GM18517 (cell line): Measurements from ENCODE around the gene MRTO4.
"Not testable (repeated sequence)": the region's sequence is repeated elsewhere in the genome, so short reads cannot be mapped to it uniquely, and the experiment has no call there.

Experiments
- ATAC-seq: cut with Tn5 transposase; IDR thresholded peaks from one replicate; pipeline ENCODE4 v1.9.1; 2021; ENCODE audit warnings: mild to moderate bottlenecking, moderate library complexity; ENCODE audit not compliant: unreplicated experiment

MRTO4 gene

DNA sequence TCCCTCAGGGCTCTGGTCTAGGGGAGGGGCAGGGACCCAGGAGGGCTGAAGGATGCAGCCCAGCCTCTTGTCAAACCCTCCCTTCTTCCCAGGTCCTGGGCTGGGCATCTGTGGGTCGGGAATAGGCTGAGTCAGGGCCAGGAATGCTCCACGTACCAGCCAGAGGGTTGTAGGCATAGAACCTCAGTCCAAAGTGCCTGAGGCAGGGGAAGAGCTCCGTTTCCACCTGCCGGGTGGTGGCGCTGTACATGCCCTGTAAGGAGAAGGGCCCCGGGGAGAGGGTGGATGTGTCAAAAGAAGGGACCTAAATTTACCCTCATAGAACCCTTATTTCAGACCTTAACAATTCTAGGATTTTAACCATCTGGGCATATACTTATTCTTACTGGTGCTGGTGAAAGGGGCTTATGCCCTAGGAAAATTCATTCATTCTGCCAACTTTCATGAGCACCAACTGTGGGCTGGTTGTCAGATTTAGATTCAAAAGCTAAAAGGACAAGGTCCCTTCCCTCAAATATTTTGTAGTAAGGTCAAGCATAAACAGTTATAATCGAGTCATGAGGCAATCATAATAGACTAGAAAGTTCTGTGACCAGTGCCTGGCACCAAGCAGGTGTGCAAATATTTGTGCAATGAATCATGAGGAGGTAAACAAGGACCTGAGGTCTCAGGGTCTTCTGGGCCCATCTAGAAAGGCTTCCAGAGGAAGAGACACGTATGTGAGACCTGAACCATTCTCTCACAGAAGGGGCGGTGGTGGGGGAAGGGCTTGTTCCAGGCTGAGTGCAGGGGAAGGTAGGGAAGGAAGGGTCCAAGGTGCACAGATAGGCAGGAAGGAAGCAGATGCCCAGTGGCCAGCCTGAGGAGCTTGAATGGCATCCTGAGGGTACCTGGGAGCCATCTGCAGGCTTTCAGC is 18.1 kb downstream of the MRTO4 start:
- ATAC-seq, result not testable (repeated sequence)

- ATAC-seq, result not testable (repeated sequence)
Measured at GRCh38 chr1:19270343-19270730, 18.7 kb downstream of the MRTO4 start.

DNA sequence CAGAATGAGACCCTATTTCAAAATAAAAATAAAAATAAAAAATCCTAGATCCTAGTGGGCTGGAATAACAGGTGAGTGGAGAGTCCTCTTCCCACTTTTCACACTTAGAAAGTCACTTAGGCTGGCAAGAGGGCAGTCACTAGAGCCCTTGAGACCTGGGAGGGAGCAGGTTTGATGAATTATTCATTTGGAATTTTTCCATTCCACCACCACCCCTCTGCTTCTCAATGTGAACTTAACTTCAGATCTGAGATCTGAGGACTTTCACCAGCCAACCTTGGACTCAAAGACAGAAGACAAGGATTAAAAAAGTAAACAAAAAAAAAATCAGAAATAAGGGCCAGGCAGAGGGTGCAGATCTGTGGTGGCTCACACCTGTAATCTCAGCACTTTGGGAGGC is 20.5 kb downstream of the MRTO4 start:
- ATAC-seq, result no peak

DNA sequence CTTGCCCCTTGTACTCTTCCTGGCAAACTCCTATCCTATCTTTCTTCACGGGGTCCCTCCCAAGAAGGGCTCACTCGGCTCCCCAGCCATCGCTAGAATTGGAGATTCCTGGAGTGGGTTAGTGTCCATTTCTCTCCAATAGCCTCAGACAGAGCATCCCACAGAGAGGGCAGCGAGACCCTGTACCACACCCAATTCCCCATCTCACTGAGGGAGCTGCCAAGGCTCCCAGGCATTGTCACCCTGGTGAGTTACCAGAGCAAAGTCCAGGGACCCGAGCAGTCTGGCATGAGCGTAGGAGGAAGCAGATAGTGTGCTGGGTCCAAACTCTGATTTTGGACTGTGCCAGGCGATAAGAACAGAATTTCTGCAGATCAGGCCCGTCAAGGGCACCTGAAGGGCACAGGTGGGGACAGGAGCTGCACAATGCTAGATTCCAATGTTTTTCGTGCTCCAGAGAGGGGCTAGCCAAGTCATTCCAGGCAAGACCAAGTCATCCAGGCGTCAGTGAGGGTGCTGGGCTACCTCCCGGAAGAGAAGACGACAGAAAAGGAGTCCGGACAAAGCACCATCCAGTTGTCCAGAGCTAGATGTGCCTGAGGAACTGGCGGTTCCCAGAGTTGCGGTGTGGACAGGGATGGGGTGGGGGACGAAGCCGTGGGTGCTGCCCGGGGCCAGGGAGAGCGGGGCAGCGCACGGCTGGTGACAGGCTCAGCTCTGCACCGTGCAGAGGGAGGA is 21.7 kb downstream of the MRTO4 start:
- ATAC-seq, result no peak

DNA sequence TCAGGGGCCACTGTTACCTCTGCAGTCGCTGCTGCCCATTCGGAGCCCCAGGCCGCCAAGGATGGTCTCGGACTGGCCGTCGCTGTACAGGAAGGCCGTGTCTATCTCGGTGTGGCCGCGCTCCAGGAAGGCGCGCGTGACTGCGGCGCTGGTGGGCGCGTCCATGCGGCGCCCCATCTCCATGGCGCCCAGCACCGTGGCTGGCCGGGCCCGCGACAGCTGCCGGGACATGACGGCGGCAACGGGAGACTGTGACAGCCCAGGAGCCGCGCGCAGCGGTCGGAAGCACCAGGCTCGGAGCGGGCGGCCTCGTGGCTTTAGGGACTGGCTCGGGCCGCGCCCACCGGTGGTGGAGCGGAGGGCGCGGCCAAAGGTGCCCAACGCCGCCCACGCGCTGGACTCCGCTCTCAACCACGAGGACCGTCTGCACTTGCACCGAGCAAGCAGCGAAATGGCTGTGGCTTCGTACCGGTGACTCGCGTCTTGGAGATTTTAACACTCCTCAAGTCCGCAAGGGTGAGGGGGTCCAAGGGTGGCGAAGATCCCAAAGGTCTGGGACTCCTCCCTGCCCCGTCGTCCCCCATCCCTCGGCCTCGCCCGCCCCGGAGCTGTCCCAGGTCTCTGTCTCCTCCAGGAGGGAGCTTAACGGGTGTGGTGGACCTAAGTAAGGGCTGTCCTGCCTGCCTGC is 22.4 kb downstream of the MRTO4 start:
- not testable (repeated sequence) for ATAC-seq

- ATAC-seq, result no peak
Measured at GRCh38 chr1:19274636-19275035, 23.0 kb downstream of the MRTO4 start.

DNA sequence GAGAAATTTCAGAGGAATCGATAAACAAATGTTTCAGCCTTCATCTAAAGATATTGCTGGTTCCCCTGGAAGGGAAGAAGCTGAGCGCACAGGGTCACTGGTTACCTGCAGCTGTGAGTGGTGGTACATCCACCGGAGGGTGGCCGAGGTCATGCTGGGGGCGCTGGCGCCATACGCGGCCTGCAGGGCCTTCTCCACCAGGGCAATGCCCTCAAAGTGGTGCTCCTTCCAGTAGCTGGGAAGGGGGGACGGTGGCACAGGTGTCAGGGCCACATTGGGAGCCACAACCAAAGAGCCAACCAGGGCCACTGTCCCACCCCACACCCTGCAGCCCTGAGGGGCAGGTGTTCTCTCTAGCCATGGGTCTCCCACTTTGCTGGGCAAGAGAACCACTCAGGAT is 32.3 kb downstream of the MRTO4 start:
- no peak for ATAC-seq

DNA sequence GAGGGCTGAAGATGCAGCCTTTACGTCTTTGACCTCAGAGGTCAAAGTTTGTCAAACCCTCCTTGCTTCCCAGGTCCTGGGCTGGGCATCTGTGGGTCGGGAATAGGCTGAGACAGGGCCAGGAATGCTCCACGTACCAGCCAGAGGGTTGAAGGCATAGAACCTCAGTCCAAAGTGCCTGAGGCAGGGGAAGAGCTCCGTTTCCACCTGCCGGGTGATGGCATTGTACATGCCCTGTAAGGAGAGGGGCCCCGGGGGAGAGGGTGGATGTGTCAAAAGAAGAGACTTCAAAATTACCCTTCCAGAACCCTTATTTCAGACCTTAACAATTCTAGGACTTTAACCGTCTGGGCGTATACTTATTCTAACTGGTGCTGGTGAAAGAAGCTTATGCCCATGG is 33.3 kb downstream of the MRTO4 start:
- no peak for ATAC-seq

GRCh38 chr1:19285366-19285765 is 33.8 kb downstream of the MRTO4 start:
- not testable (repeated sequence) for ATAC-seq

- not testable (repeated sequence) for ATAC-seq
Measured at GRCh38 chr1:19285807-19286206, 34.2 kb downstream of the MRTO4 start.

DNA sequence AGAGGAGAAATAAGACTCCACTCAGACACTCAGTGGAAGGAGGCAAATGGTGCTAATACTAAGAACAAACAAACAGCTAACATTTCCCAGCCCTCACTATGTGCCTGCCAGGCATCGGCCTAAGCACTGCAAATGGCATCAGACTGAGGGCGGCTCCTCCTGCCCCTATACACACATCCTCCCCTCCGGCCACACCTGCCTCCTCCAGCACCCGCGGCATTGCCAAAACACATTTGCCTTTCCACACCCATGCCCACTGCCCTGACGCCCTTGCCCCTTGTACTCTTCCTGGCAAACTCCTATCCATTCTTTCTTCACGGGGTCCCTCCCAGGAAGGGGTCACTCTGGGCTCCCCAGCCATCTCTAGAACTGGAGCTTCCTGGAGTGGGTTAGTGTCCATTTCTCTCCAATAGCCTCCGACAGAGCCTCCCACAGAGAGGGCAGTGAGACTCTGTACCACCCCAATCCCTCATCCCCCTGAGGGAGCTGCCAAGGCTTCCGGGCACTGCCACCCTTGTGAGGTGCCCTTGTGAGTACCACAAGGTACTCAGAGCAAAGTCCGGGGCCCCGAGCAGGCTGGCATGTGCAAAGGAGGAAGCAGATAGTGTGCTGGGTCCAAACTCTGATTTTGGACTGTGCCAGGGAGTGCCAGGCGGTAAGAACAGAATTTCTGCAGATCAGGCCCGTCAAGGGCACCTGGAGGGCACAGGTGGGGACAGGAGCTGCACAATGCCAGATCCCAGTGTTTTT is 36.0 kb downstream of the MRTO4 start:
- ATAC-seq, result no peak

- not testable (repeated sequence) for ATAC-seq
Measured at GRCh38 chr1:19288324-19289241, 37.0 kb downstream of the MRTO4 start, which contains the start of gene AKR7A3. TSS of gene AKR7A3 (minus strand) at chr1:19288770. CDS start at chr1:19288709, 61 bp downstream.

DNA sequence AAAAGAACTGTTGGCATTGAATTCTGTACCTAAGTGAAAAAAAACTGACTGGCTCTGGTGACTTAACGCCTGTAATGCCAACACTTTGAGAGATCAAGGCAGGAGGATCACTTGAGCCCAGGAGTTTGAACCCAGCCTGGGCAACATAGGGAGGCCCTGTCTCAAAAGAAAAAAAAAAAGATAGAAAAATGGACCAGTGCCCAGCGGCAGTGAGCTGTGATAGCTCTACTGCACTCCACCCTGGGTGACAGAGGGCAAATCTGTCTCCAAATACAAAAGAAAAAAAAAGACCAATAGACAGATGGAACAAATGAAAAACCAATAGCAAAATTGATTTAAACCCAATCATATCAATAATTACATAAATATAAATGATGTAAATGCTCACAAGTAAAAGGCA is 37.6 kb downstream of the MRTO4 start:
- no peak for ATAC-seq

GRCh38 chr1:19294638-19295037 is 43.0 kb downstream of the MRTO4 start:
- no peak for ATAC-seq

GRCh38 chr1:19300211-19300610 is 48.6 kb downstream of the MRTO4 start:
- no peak for ATAC-seq

DNA sequence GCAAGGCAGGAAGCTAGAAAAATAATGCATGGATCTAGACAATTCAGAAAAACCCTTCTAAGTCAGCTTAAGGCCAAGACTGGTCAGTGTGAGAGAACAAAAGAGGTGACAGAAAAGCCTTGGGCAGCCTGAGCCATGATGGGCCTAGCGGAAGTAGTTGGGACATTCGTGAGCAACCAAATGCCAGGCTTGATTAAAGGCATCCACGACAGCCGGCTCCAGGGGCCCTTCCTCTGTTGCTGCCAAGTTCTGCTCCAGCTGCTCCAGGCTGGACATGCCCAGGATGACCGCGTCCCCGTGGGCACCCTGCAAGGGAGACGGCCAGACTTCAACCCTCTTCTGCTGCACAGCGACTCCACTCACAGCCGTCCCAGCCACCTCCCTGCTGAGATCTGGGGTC is 52.5 kb downstream of the MRTO4 start:
- ATAC-seq, result not testable (repeated sequence)

- no peak for ATAC-seq
Measured at GRCh38 chr1:19305880-19306279, 54.3 kb downstream of the MRTO4 start.

- no peak for ATAC-seq
Measured at GRCh38 chr1:19306941-19307340, 55.3 kb downstream of the MRTO4 start.

GRCh38 chr1:19307794-19308508 is 56.3 kb downstream of the MRTO4 start:
- no peak for ATAC-seq
